ENCODE measurements around the gene CCDC15.
A peak's percentile ranks its signal among the peaks of the same experiment; 100 is the strongest.

The CCDC15 gene

GRCh38 chr11:125061281-125061680, 107.3 kb downstream of the CCDC15 start:
- no peaks in the 10 kb centered on the region for H3K4me1 ChIP-seq (ENCODE audit: control insufficient read depth, low read depth, low read length)
- no peaks in the 10 kb centered on the region for H3K9me3 ChIP-seq (ENCODE audit: control insufficient read depth, low read depth, low read length)
- H3K4me3 ChIP-seq (ENCODE audit: low read length) = no peak overlapping the region
- no peak overlapping the region for H3K9ac ChIP-seq (ENCODE audit: low read length)
- no peak overlapping the region for H3K27ac ChIP-seq (ENCODE audit: low read length)
- H3K27me3 ChIP-seq (ENCODE audit: control insufficient read depth, insufficient read depth, low read length) = peaks cover 52% of the 10 kb centered on the region
- no peaks in the 10 kb centered on the region for H3K36me3 ChIP-seq (ENCODE audit: control insufficient read depth, low read depth, low read length)

GRCh38 chr11:125062218-125062930, 108.4 kb downstream of the CCDC15 start:
- H3K27me3 ChIP-seq (ENCODE audit: control insufficient read depth, insufficient read depth, low read length) = peaks cover 52% of the 10 kb centered on the region

GRCh38 chr11:125062931-125063428, 109.0 kb downstream of the CCDC15 start, which contains the start of gene SLC37A2:
SLC37A2 (plus strand) TSS chr11:125063305; CDS start chr11:125063368, 63 bp downstream.
- Histone ChIP-seq H3K36me3 (ENCODE audit: control insufficient read depth, low read depth, low read length) (no peaks in the 10 kb centered on the region), H3K4me1 (ENCODE audit: control insufficient read depth, low read depth, low read length) (no peaks in the 10 kb centered on the region), H3K27ac (ENCODE audit: low read length) (no peak within 1 kb of the TSS), H3K27me3 (ENCODE audit: control insufficient read depth, insufficient read depth, low read length) (peaks cover 52% of the 10 kb centered on the region), H3K4me3 (ENCODE audit: low read length) (peak within 1 kb of the TSS; percentile 63), H3K9ac (ENCODE audit: low read length) (peak within 1 kb of the TSS; percentile 46), H3K9me3 (ENCODE audit: control insufficient read depth, low read depth, low read length) (no peaks in the 10 kb centered on the region)

More at GRCh38 chr11:125062218-125062930, 108.4 kb downstream of the CCDC15 start:
- H3K9ac ChIP-seq (ENCODE audit: low read length) = peak overlapping the region; percentile 46
- no peaks in the 10 kb centered on the region for H3K36me3 ChIP-seq (ENCODE audit: control insufficient read depth, low read depth, low read length)
- no peak overlapping the region for H3K27ac ChIP-seq (ENCODE audit: low read length)
- H3K4me1 ChIP-seq (ENCODE audit: control insufficient read depth, low read depth, low read length) = no peaks in the 10 kb centered on the region
- no peaks in the 10 kb centered on the region for H3K9me3 ChIP-seq (ENCODE audit: control insufficient read depth, low read depth, low read length)
- peak overlapping the region; percentile 63 for H3K4me3 ChIP-seq (ENCODE audit: low read length)

- Histone ChIP-seq H3K9me3 (ENCODE audit: control insufficient read depth, low read depth, low read length) (no peaks in the 10 kb centered on the region), H3K27me3 (ENCODE audit: control insufficient read depth, insufficient read depth, low read length) (peaks cover 52% of the 10 kb centered on the region), H3K36me3 (ENCODE audit: control insufficient read depth, low read depth, low read length) (no peaks in the 10 kb centered on the region), H3K4me3 (ENCODE audit: low read length) (peak overlapping the region; percentile 63), H3K4me1 (ENCODE audit: control insufficient read depth, low read depth, low read length) (no peaks in the 10 kb centered on the region), H3K27ac (ENCODE audit: low read length) (no peak overlapping the region), H3K9ac (ENCODE audit: low read length) (no peak overlapping the region)
These were observed 109.5 kb downstream of the CCDC15 start for GRCh38 chr11:125063429-125064043.

GRCh38 chr11:125064070-125064469, 110.1 kb downstream of the CCDC15 start:
- H3K27me3 ChIP-seq (ENCODE audit: control insufficient read depth, insufficient read depth, low read length) = peaks cover 52% of the 10 kb centered on the region
- H3K9ac ChIP-seq (ENCODE audit: low read length) = no peak overlapping the region
- no peaks in the 10 kb centered on the region for H3K4me1 ChIP-seq (ENCODE audit: control insufficient read depth, low read depth, low read length)
- H3K9me3 ChIP-seq (ENCODE audit: control insufficient read depth, low read depth, low read length) = no peaks in the 10 kb centered on the region
- peak overlapping the region; percentile 63 for H3K4me3 ChIP-seq (ENCODE audit: low read length)
- no peak overlapping the region for H3K27ac ChIP-seq (ENCODE audit: low read length)
- H3K36me3 ChIP-seq (ENCODE audit: control insufficient read depth, low read depth, low read length) = no peaks in the 10 kb centered on the region

GRCh38 chr11:125068368-125068767, 114.4 kb downstream of the CCDC15 start:
- Histone ChIP-seq H3K27ac (ENCODE audit: low read length) (no peak overlapping the region), H3K9ac (ENCODE audit: low read length) (no peak overlapping the region), H3K9me3 (ENCODE audit: control insufficient read depth, low read depth, low read length) (no peaks in the 10 kb centered on the region), H3K4me3 (ENCODE audit: low read length) (no peak overlapping the region), H3K36me3 (ENCODE audit: control insufficient read depth, low read depth, low read length) (no peaks in the 10 kb centered on the region), H3K27me3 (ENCODE audit: control insufficient read depth, insufficient read depth, low read length) (peaks cover 25% of the 10 kb centered on the region), H3K4me1 (ENCODE audit: control insufficient read depth, low read depth, low read length) (peaks cover 13% of the 10 kb centered on the region)

GRCh38 chr11:125069008-125069407, 115.0 kb downstream of the CCDC15 start:
- Histone ChIP-seq H3K4me1 (ENCODE audit: control insufficient read depth, low read depth, low read length) (peaks cover 13% of the 10 kb centered on the region), H3K27me3 (ENCODE audit: control insufficient read depth, insufficient read depth, low read length) (peaks cover 18% of the 10 kb centered on the region), H3K36me3 (ENCODE audit: control insufficient read depth, low read depth, low read length) (no peaks in the 10 kb centered on the region), H3K9ac (ENCODE audit: low read length) (no peak overlapping the region), H3K9me3 (ENCODE audit: control insufficient read depth, low read depth, low read length) (no peaks in the 10 kb centered on the region), H3K27ac (ENCODE audit: low read length) (no peak overlapping the region), H3K4me3 (ENCODE audit: low read length) (no peak overlapping the region)

- Histone ChIP-seq H3K4me1 (ENCODE audit: control insufficient read depth, low read depth, low read length) (peaks cover 13% of the 10 kb centered on the region), H3K27me3 (ENCODE audit: control insufficient read depth, insufficient read depth, low read length) (peaks cover 10% of the 10 kb centered on the region), H3K4me3 (ENCODE audit: low read length) (no peak overlapping the region), H3K9me3 (ENCODE audit: control insufficient read depth, low read depth, low read length) (no peaks in the 10 kb centered on the region), H3K27ac (ENCODE audit: low read length) (no peak overlapping the region), H3K9ac (ENCODE audit: low read length) (no peak overlapping the region), H3K36me3 (ENCODE audit: control insufficient read depth, low read depth, low read length) (no peaks in the 10 kb centered on the region)
These were observed 115.8 kb downstream of the CCDC15 start for GRCh38 chr11:125069796-125070195.

GRCh38 chr11:125070699-125071254, 116.8 kb downstream of the CCDC15 start:
- Histone ChIP-seq H3K4me1 (ENCODE audit: control insufficient read depth, low read depth, low read length) (peaks cover 13% of the 10 kb centered on the region), H3K9me3 (ENCODE audit: control insufficient read depth, low read depth, low read length) (no peaks in the 10 kb centered on the region), H3K9ac (ENCODE audit: low read length) (no peak overlapping the region), H3K27ac (ENCODE audit: low read length) (no peak overlapping the region), H3K27me3 (ENCODE audit: control insufficient read depth, insufficient read depth, low read length) (peaks cover under 1% of the 10 kb centered on the region), H3K36me3 (ENCODE audit: control insufficient read depth, low read depth, low read length) (no peaks in the 10 kb centered on the region), H3K4me3 (ENCODE audit: low read length) (no peak overlapping the region)

- H3K4me3 ChIP-seq (ENCODE audit: low read length) = no peak overlapping the region
- no peaks in the 10 kb centered on the region for H3K27me3 ChIP-seq (ENCODE audit: control insufficient read depth, insufficient read depth, low read length)
- H3K4me1 ChIP-seq (ENCODE audit: control insufficient read depth, low read depth, low read length) = peaks cover 13% of the 10 kb centered on the region
- H3K9ac ChIP-seq (ENCODE audit: low read length) = no peak overlapping the region
- H3K27ac ChIP-seq (ENCODE audit: low read length) = no peak overlapping the region
- H3K9me3 ChIP-seq (ENCODE audit: control insufficient read depth, low read depth, low read length) = no peaks in the 10 kb centered on the region
- H3K36me3 ChIP-seq (ENCODE audit: control insufficient read depth, low read depth, low read length) = no peaks in the 10 kb centered on the region
These were observed 117.4 kb downstream of the CCDC15 start for GRCh38 chr11:125071435-125071834.

GRCh38 chr11:125071846-125072217, 117.8 kb downstream of the CCDC15 start:
- no peak overlapping the region for H3K4me3 ChIP-seq (ENCODE audit: low read length)
- H3K27me3 ChIP-seq (ENCODE audit: control insufficient read depth, insufficient read depth, low read length) = no peaks in the 10 kb centered on the region
- no peaks in the 10 kb centered on the region for H3K36me3 ChIP-seq (ENCODE audit: control insufficient read depth, low read depth, low read length)
- no peaks in the 10 kb centered on the region for H3K9me3 ChIP-seq (ENCODE audit: control insufficient read depth, low read depth, low read length)
- H3K27ac ChIP-seq (ENCODE audit: low read length) = no peak overlapping the region
- H3K4me1 ChIP-seq (ENCODE audit: control insufficient read depth, low read depth, low read length) = peaks cover 13% of the 10 kb centered on the region
- no peak overlapping the region for H3K9ac ChIP-seq (ENCODE audit: low read length)

Measured in iPS-18a (cell line).